Upper lobe of left lung (tissue), 6 donors: ENCODE measurements around the gene PKN2. TPM values are rescaled to one million over a fixed set of nuclear protein-coding genes. Genes with fewer than 3 reads are reported as not detected.
"Not testable (repeated sequence)": the region's sequence is repeated elsewhere in the genome, so short reads cannot be mapped to it uniquely, and the experiment has no call there.

Source experiments
- ATAC-seq, 2 donors: fragments of 200-7000 bp; cut with Tn5 transposase; one replicate each; pipeline ENCODE4 v1.9.1; 2022; ENCODE audit warnings: mild to moderate bottlenecking in 2 of 2, moderate library complexity in 2 of 2; ENCODE audit not compliant: low FRiP score in 2 of 2
- DNase-seq, 2 donors: peaks; one replicate each; pipeline ENCODE4 v3.0.0-alpha.2; 2019 to 2020
- H3K27ac ChIP-seq, 4 donors: fragments of 200-600 bp; sonication (generic); one replicate each; pipeline ENCODE4 v1.5.1; 2016 to 2019
- H3K27me3 ChIP-seq, 4 donors: fragments of 200-600 bp; sonication (generic); one replicate each; pipeline ENCODE4 v1.5.1; 2017 to 2019
- H3K36me3 ChIP-seq, 4 donors: fragments of 200-600 bp; sonication (generic); one replicate each; pipeline ENCODE4 v1.5.1; 2016 to 2019
- H3K4me1 ChIP-seq, 4 donors: fragments of 200-600 bp; sonication (generic); one replicate each; pipeline ENCODE4 v1.5.1; 2018 to 2019
- H3K4me3 ChIP-seq, 4 donors: fragments of 200-600 bp; sonication (generic); one replicate each; pipeline ENCODE4 v1.5.1; 2017 to 2019; ENCODE audit warnings: mild to moderate bottlenecking in 2 of 4, moderate library complexity in 1 of 4
- H3K9me3 ChIP-seq, 4 donors: fragments of 200-600 bp; sonication (generic); one replicate each; pipeline ENCODE4 v1.5.1; 2018 to 2019
- CTCF ChIP-seq, 6 experiments: fragments of 450-650 bp in 4 of 6; fragments of 200-600 bp in 2 of 6; sonication (generic) in 2 of 6; IDR thresholded peaks; one replicate each; pipeline ENCODE4 v1.5.1; 2016 to 2019; ENCODE audit warnings: antibody characterized with exemption in 6 of 6
- EP300 ChIP-seq, 4 donors: sonication (generic); formaldehyde crosslinking; IDR thresholded peaks; one replicate each; pipeline ENCODE4 v1.5.1; 2017; ENCODE audit warnings: antibody characterized with exemption in 4 of 4, control low read depth in 2 of 4
- POLR2A ChIP-seq, 4 donors: fragments of 450-650 bp; IDR thresholded peaks; one replicate each; pipeline ENCODE4 v1.5.1; 2016 to 2017; ENCODE audit warnings: antibody characterized with exemption in 4 of 4, mild to moderate bottlenecking in 2 of 4
- POLR2AphosphoS5 ChIP-seq, 2 donors: sonication (generic); formaldehyde crosslinking; IDR thresholded peaks; one replicate each; pipeline ENCODE4 v1.5.1; 2017; ENCODE audit warnings: antibody characterized with exemption in 2 of 2
- WGBS, 2 donors: methylation state at CpG; one replicate each; pipeline ENCODE4 v1.1.5; 2017 to 2018; 5-methylcytosine and 5-hydroxymethylcytosine counted together
- total RNA-seq, 6 donors: library from RNA; depleted of rRNA in 4 of 6; stranded (reverse); fragments of >200 nt in 4 of 6; gene quantifications; one replicate each; pipeline versions ENCODE4 v1.1.0 to v1.2.1, GENCODE V29; 2016 to 2021
- donor health status: DM: no; HTN: no; CAD: no; lungs with moderate emphysema.
- donor health status: DM: no; HTN: yes; CAD: no; lungs with severe emphysema.

PKN2 gene
- total RNA-seq, 6 donors from 2014 or later, result 33.0 to 108 (median 37.6) TPM

GRCh38 chr1:88867743-88868521 is 183.9 kb downstream of the PKN2 start:
- Histone ChIP-seq H3K4me3 (no peak overlapping the region), H3K27me3 (no peaks in the 10 kb centered on the region), H3K4me1 (peaks cover 0 to 21% (median 8%) of the 10 kb centered on the region in 4 donors), H3K27ac (no peak overlapping the region), H3K36me3 (peaks cover 0 to 9% (median 1%) of the 10 kb centered on the region in 4 donors), H3K9me3 (no peaks in the 10 kb centered on the region)
- WGBS, 2 donors, result 66 to 68% methylated on average over 6 of the region's 6 CpGs
- no peak for TF ChIP-seq POLR2AphosphoS5 (IDR thresholded peaks at IDR 0.05)
- no peak for TF ChIP-seq POLR2A (IDR thresholded peaks at IDR 0.05)
- no peak for TF ChIP-seq CTCF (IDR thresholded peaks at IDR 0.05)
- no peak for TF ChIP-seq EP300 (IDR thresholded peaks at IDR 0.05)
- ATAC-seq (no peak), DNase-seq (no peak)

DNA sequence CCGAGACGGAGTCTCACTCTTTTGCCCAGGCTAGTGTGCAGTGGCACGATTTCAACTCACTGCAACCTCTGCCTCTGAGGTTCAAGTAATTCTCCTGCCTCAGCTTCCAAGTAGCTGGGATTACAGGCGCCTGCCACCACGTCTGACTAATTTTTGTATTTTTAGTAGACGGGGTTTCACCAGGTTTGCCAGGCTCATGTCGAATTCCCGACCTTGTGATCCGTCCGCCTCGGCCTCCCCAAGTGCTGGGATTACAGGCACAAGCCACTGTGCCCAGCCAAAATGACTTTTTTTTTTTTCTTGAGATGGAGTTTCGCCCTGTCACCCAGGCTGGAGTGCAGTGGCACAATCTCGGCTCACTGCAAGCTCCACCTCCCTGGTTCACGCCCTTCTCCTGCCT is 185.6 kb downstream of the PKN2 start:
- ATAC-seq, H3K4me3 ChIP-seq, H3K27ac ChIP-seq, H3K27me3 ChIP-seq, H3K36me3 ChIP-seq, H3K9me3 ChIP-seq, DNase-seq: not testable (repeated sequence)
- H3K4me1 ChIP-seq, result peaks cover 7 to 26% (median 21%) of the 10 kb centered on the region in 4 donors
- 97% methylated on average over 14 of the region's 14 CpGs for WGBS, 2 donors

GRCh38 chr1:88873737-88874349 is 189.8 kb downstream of the PKN2 start:
- peaks cover 11 to 35% (median 15%) of the 10 kb centered on the region in 4 donors for H3K4me1 ChIP-seq
- TF ChIP-seq POLR2A (IDR thresholded peaks at IDR 0.05), result no peak
- TF ChIP-seq CTCF (IDR thresholded peaks at IDR 0.05), result no peak
- no peak for TF ChIP-seq POLR2AphosphoS5 (IDR thresholded peaks at IDR 0.05)
- no peak for TF ChIP-seq EP300 (IDR thresholded peaks at IDR 0.05)
- no peak for DNase-seq
- no peaks in the 10 kb centered on the region for H3K9me3 ChIP-seq
- peak overlapping the region in 1 of 4 donors; percentile 5 for H3K4me3 ChIP-seq
- H3K27ac ChIP-seq, result peak overlapping the region in 3 of 4 donors; percentile 3 to 70 (median 18)
- peak; percentile 26 to 43 for ATAC-seq
- WGBS, 2 donors, result 25 to 40% methylated on average over 5 of the region's 5 CpGs
- H3K27me3 ChIP-seq, result no peaks in the 10 kb centered on the region
- peaks cover 0 to 7% (median 0%) of the 10 kb centered on the region in 4 donors for H3K36me3 ChIP-seq

DNA sequence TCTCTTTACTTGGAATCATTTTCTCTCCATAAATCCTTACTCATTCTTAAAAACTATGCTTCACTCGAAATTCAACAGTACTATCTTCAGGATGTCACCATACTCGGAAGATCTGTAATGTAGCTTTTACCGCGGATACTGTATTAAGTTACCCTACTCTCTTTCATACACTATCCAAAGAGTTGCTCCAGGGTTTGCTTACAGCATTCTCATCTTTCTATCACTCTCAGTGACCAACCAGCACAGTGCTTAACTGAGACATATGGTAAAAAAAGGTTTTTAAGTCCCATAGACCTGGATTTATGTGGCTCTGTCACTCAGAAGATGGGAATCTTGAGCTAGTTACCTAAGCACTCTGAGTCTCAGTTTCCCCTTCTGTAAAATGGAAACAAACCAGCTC is 191.5 kb downstream of the PKN2 start:
- Histone ChIP-seq H3K4me1 (peaks cover 13 to 36% (median 19%) of the 10 kb centered on the region in 4 donors), H3K27ac (no peak overlapping the region), H3K36me3 (peaks cover 0 to 11% (median 0%) of the 10 kb centered on the region in 4 donors), H3K4me3 (no peak overlapping the region), H3K9me3 (no peaks in the 10 kb centered on the region), H3K27me3 (no peaks in the 10 kb centered on the region)
- ATAC-seq, result no peak
- no peak for TF ChIP-seq EP300 (IDR thresholded peaks at IDR 0.05)
- TF ChIP-seq POLR2A (IDR thresholded peaks at IDR 0.05), result no peak
- TF ChIP-seq POLR2AphosphoS5 (IDR thresholded peaks at IDR 0.05), result no peak
- TF ChIP-seq CTCF (IDR thresholded peaks at IDR 0.05), result no peak
- 90 to 92% methylated on average over 4 of the region's 4 CpGs for WGBS, 2 donors
- DNase-seq, result no peak

DNA sequence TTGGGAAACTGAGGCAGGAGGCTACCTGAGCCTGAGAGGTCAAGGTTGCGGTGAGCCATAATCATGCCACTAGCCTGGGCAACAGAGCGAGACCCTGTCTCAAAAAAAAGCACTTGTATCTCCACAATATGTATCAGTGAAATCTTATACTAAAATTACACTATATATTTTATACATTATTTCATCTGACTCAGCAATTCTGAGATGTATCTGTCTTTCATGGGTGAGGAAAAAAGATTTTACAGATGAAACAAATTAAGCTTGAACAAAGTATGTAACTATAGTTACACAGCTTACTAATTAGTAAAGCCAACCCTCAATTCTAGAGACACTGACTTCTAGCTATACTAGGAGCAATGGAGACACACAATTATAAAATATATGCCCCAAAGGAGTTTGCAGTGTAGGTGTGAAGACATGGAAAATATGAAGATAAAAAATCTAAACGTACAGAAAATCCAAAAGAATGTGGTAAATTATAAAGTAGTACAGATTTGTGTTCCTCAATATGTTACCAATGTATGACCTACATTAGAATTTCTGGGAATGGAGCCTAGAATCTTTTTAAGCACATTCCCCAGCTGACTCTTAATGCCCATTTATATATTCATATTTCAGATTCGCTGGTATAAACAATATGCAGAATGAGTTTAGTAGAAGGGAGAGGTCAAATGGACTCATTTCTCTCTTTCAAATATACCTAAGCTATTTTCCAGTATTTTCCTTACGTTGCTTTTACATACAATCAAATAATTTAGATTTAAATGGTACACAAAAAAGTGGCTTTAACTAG is 192.7 kb downstream of the PKN2 start:
- Histone ChIP-seq H3K27ac (no peak overlapping the region), H3K4me3 (no peak overlapping the region), H3K9me3 (no peaks in the 10 kb centered on the region), H3K27me3 (no peaks in the 10 kb centered on the region), H3K36me3 (peaks cover 0 to 13% (median 0%) of the 10 kb centered on the region in 4 donors), H3K4me1 (peaks cover 16 to 44% (median 23%) of the 10 kb centered on the region in 4 donors)
- DNase-seq, result no peak
- no peak for ATAC-seq
- WGBS, 2 donors, result 74 to 75% methylated on average over 5 of the region's 5 CpGs
- TF ChIP-seq POLR2AphosphoS5 (IDR thresholded peaks at IDR 0.05) (no peak), EP300 (IDR thresholded peaks at IDR 0.05) (no peak), POLR2A (IDR thresholded peaks at IDR 0.05) (no peak), CTCF (IDR thresholded peaks at IDR 0.05) (no peak)
